ENCODE measurements around the gene FLOT2.

GRCh38 chr17:28918295-28918694 lies 20.8 kb upstream of the FLOT2 start:
- TF ChIP-seq GATA2 (IDR thresholded peaks at IDR 0.05; ENCODE audit: low read depth, low read length): no peak
- TF ChIP-seq GATA3 (IDR thresholded peaks at IDR 0.05; ENCODE audit: low read depth, low read length): no peak
